ENCODE data around the gene PYROXD2. TPM values are rescaled to one million over a fixed set of nuclear protein-coding genes. Genes with fewer than 3 reads are reported as not detected.

Gene PYROXD2
- 0.48 TPM for polyA plus RNA-seq (2013, experiment 1 of 2)
- polyA plus RNA-seq (2013, experiment 2 of 2): 1.2 TPM

DNA sequence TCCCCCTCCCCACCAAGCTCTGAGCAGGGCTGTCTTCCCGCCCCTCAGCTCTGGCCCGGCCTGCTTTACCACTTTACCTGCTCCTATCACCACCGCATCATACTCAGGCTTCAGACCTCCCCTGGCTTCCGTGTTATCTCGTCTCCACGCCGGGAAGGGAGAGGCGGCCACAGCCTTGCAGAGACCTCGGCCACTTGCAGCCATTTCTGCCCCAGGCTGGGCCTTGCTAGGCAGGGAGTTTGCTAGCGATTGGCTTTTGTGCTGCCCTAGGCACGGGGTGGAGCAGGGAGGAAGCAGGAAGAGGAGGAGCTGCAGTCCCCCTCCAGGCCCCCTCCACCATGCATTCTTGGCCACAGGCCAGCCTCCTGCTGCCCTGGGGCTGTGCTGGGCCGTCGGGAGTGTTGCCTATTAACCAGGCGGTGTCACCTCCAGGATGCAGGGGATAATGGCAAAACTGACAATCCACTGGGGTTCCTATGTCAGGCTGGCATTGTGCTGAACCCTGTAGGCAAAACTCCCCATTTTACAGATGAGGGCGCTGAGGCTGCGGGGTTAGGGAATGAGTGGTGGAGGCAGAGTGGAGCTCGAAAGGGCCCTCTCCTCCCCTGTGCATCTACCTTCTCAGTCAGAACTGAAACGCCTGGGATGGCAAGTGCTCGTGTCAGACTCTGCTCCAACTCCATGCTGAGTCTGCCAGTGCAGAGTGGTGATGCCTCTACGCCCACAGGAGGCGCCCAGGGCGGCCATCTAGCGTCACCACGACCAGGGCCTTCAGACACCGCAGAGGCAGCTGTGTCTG, at the start of gene PYROXD2:
Gene PYROXD2, minus strand, starts transcription at position 251 of the 799 bp plus-strand sequence. Its CDS starts 47 bp downstream, at position 204.
- H3K4ac ChIP-seq (ENCODE audit: low read depth, low read length): peak within 1 kb of the TSS; percentile 74
- peak; percentile 97 for DNase-seq
- H3K36me3 ChIP-seq (ENCODE audit: control insufficient read depth, insufficient read depth, low read length): no peaks in the 10 kb centered on the region
- no peak within 1 kb of the TSS for H4K5ac ChIP-seq (ENCODE audit: low read length)
- H3K79me2 ChIP-seq (ENCODE audit: control insufficient read depth, insufficient read depth, low read length): no peaks in the 10 kb centered on the region
- H3K23ac ChIP-seq (ENCODE audit: low read length): no peak within 1 kb of the TSS
- H3K79me1 ChIP-seq (ENCODE audit: low read length): no peaks in the 10 kb centered on the region
- H3K4me2 ChIP-seq (ENCODE audit: low read length): peak within 1 kb of the TSS; percentile 44
- H2BK120ac ChIP-seq (ENCODE audit: low read depth, low read length): no peak within 1 kb of the TSS
- no peak within 1 kb of the TSS for H2BK15ac ChIP-seq (replicated peaks; ENCODE audit: low read depth)
- H2AK5ac ChIP-seq (ENCODE audit: low read length): peak within 1 kb of the TSS; percentile 12
- H4K8ac ChIP-seq (ENCODE audit: low read depth, low read length): no peak within 1 kb of the TSS
- peak within 1 kb of the TSS; percentile 88 for H3K56ac ChIP-seq (ENCODE audit: low read length)
- H3K4me1 ChIP-seq (ENCODE audit: control insufficient read depth, low read depth, low read length): peaks cover 6% of the 10 kb centered on the region
- H3K27me3 ChIP-seq (ENCODE audit: insufficient read depth, low read length, poor library complexity): no peaks in the 10 kb centered on the region
- H3K18ac ChIP-seq (ENCODE audit: low read length): peak within 1 kb of the TSS; percentile 34
- no CpG with 5 or more reads among the region's 25 CpGs for WGBS (ENCODE audit: extremely low coverage, insufficient coverage, low lambda C conversion rate)
- peak within 1 kb of the TSS; percentile 78 for H3K9ac ChIP-seq (ENCODE audit: low read length)
- H3K27ac ChIP-seq (ENCODE audit: low read depth, low read length): peak within 1 kb of the TSS; percentile 31
- peak within 1 kb of the TSS; percentile 89 for H2BK5ac ChIP-seq (ENCODE audit: low read length)
- peak within 1 kb of the TSS; percentile 54 for H3K4me3 ChIP-seq (ENCODE audit: low read length)

DNA sequence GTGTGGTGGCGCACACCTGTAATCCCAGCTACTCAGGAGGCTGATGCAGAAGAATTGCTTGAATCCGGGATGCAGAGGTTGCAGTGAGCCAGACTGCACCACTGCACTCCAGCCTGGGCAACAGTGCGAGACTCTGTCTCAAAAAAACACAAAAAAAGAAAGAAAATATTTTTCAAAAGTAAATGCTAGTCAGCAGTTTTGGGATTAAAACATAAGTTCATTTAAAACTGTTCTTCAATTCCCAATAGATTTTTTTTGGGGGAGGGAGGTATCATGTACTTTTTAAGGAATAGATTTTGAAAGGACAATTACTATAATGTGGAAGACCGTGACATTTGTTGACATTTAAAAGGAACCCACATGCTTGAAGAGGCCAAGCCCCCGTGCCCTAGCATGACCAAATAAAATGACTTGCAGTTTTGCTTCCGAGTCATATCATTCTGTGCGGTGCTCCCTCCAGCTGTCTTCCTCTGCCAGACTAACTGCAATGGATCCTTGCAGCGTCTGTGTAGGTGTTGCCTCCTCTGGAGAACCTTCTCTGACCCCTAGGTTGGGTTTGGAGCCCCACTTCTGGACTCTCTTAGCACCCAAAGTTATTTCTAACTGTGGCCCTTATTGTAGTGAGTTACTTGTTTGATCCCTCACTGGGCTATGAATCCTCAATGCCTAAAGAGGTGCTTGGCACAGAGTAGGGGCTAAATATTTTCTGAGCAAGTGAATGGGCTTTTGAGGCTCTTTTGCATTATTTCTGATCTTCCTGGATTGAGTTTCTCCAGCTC, 49.2 kb upstream of the PYROXD2 start:
- no peak overlapping the region for H3K23ac ChIP-seq (ENCODE audit: low read length)
- H3K56ac ChIP-seq (ENCODE audit: low read length): no peak overlapping the region
- H3K4me3 ChIP-seq (ENCODE audit: low read length): no peak overlapping the region
- H3K18ac ChIP-seq (ENCODE audit: low read length): no peak overlapping the region
- H2AK5ac ChIP-seq (ENCODE audit: low read length): no peak overlapping the region
- no peak overlapping the region for H2BK15ac ChIP-seq (replicated peaks; ENCODE audit: low read depth)
- H4K5ac ChIP-seq (ENCODE audit: low read length): no peak overlapping the region
- peak overlapping the region; percentile 32 for H2BK120ac ChIP-seq (ENCODE audit: low read depth, low read length)
- H3K79me1 ChIP-seq (ENCODE audit: low read length): no peaks in the 10 kb centered on the region
- no peak overlapping the region for H2BK5ac ChIP-seq (ENCODE audit: low read length)
- DNase-seq: no peak
- no peak overlapping the region for H3K4me2 ChIP-seq (ENCODE audit: low read length)
- no peaks in the 10 kb centered on the region for H3K27me3 ChIP-seq (ENCODE audit: insufficient read depth, low read length, poor library complexity)
- H3K79me2 ChIP-seq (ENCODE audit: control insufficient read depth, insufficient read depth, low read length): no peaks in the 10 kb centered on the region
- WGBS (ENCODE audit: extremely low coverage, insufficient coverage, low lambda C conversion rate): no CpG with 5 or more reads among the region's 8 CpGs
- no peak overlapping the region for H3K27ac ChIP-seq (ENCODE audit: low read depth, low read length)
- H3K36me3 ChIP-seq (ENCODE audit: control insufficient read depth, insufficient read depth, low read length): no peaks in the 10 kb centered on the region
- H3K9ac ChIP-seq (ENCODE audit: low read length): no peak overlapping the region
- no peak overlapping the region for H4K8ac ChIP-seq (ENCODE audit: low read depth, low read length)
- H3K4me1 ChIP-seq (ENCODE audit: control insufficient read depth, low read depth, low read length): no peaks in the 10 kb centered on the region
- no peak overlapping the region for H3K4ac ChIP-seq (ENCODE audit: low read depth, low read length)

DNA sequence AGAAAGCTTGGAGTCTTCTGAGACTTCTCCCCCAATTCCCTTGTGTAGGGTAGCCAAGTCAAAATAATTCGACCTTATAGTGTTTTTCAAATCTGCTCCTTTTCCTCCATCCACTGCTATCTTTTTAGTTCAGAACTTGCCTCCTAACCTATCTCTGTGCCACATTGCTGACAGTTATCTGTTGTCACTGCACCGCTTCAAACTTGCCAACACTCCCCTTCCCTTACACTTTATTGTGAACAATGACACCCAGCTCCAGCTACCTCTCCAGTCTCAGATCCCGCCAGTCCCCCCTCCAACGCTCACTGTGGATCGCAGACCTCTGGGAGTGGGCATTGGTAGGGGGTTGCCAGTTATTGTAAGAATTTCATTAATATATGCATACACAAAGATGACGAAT, 48.0 kb upstream of the PYROXD2 start:
- Histone ChIP-seq H2BK5ac (ENCODE audit: low read length) (no peak overlapping the region), H3K23ac (ENCODE audit: low read length) (no peak overlapping the region), H3K18ac (ENCODE audit: low read length) (no peak overlapping the region), H3K27me3 (ENCODE audit: insufficient read depth, low read length, poor library complexity) (no peaks in the 10 kb centered on the region), H2BK15ac (replicated peaks; ENCODE audit: low read depth) (no peak overlapping the region), H3K4ac (ENCODE audit: low read depth, low read length) (no peak overlapping the region), H2BK120ac (ENCODE audit: low read depth, low read length) (no peak overlapping the region), H2AK5ac (ENCODE audit: low read length) (no peak overlapping the region), H3K4me1 (ENCODE audit: control insufficient read depth, low read depth, low read length) (no peaks in the 10 kb centered on the region), H3K4me3 (ENCODE audit: low read length) (no peak overlapping the region), H4K5ac (ENCODE audit: low read length) (no peak overlapping the region), H3K36me3 (ENCODE audit: control insufficient read depth, insufficient read depth, low read length) (no peaks in the 10 kb centered on the region), H3K79me2 (ENCODE audit: control insufficient read depth, insufficient read depth, low read length) (no peaks in the 10 kb centered on the region), H4K8ac (ENCODE audit: low read depth, low read length) (no peak overlapping the region), H3K4me2 (ENCODE audit: low read length) (no peak overlapping the region), H3K9ac (ENCODE audit: low read length) (no peak overlapping the region), H3K56ac (ENCODE audit: low read length) (no peak overlapping the region), H3K27ac (ENCODE audit: low read depth, low read length) (no peak overlapping the region), H3K79me1 (ENCODE audit: low read length) (no peaks in the 10 kb centered on the region)
- no CpG with 5 or more reads among the region's 6 CpGs for WGBS (ENCODE audit: extremely low coverage, insufficient coverage, low lambda C conversion rate)
- no peak for DNase-seq

DNA sequence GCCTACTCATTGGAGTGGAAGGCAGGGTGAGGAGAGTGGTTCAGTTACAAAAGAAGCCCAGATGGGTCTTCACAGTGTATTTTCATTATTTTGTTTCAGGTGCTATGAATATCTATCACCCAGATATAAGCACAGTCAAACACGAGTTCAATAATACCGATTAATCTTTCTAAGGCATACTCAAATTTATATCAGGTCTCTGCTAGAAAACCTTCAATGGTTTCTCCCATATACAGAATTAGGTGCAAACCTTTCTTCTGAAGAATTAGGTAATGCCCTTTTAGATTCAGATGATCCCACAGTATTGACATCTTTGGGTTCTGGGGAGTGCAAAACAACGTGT, 46.5 kb upstream of the PYROXD2 start:
- no peaks in the 10 kb centered on the region for H3K36me3 ChIP-seq (ENCODE audit: control insufficient read depth, insufficient read depth, low read length)
- H3K23ac ChIP-seq (ENCODE audit: low read length): no peak overlapping the region
- no CpG with 5 or more reads among the region's 3 CpGs for WGBS (ENCODE audit: extremely low coverage, insufficient coverage, low lambda C conversion rate)
- H3K4me1 ChIP-seq (ENCODE audit: control insufficient read depth, low read depth, low read length): no peaks in the 10 kb centered on the region
- H3K79me1 ChIP-seq (ENCODE audit: low read length): no peaks in the 10 kb centered on the region
- H3K4me3 ChIP-seq (ENCODE audit: low read length): no peak overlapping the region
- H4K8ac ChIP-seq (ENCODE audit: low read depth, low read length): no peak overlapping the region
- H2AK5ac ChIP-seq (ENCODE audit: low read length): no peak overlapping the region
- H3K27ac ChIP-seq (ENCODE audit: low read depth, low read length): no peak overlapping the region
- no peak overlapping the region for H3K9ac ChIP-seq (ENCODE audit: low read length)
- H3K4ac ChIP-seq (ENCODE audit: low read depth, low read length): no peak overlapping the region
- no peak overlapping the region for H3K56ac ChIP-seq (ENCODE audit: low read length)
- H3K27me3 ChIP-seq (ENCODE audit: insufficient read depth, low read length, poor library complexity): no peaks in the 10 kb centered on the region
- no peak overlapping the region for H2BK5ac ChIP-seq (ENCODE audit: low read length)
- H3K18ac ChIP-seq (ENCODE audit: low read length): peak overlapping the region; percentile 51
- H2BK120ac ChIP-seq (ENCODE audit: low read depth, low read length): no peak overlapping the region
- no peaks in the 10 kb centered on the region for H3K79me2 ChIP-seq (ENCODE audit: control insufficient read depth, insufficient read depth, low read length)
- DNase-seq: no peak
- H2BK15ac ChIP-seq (replicated peaks; ENCODE audit: low read depth): no peak overlapping the region
- no peak overlapping the region for H4K5ac ChIP-seq (ENCODE audit: low read length)
- no peak overlapping the region for H3K4me2 ChIP-seq (ENCODE audit: low read length)

GRCh38 chr10:98460837-98461499, 46.0 kb upstream of the PYROXD2 start:
- Histone ChIP-seq H2BK120ac (ENCODE audit: low read depth, low read length) (no peak overlapping the region), H3K4me3 (ENCODE audit: low read length) (no peak overlapping the region), H2BK15ac (replicated peaks; ENCODE audit: low read depth) (no peak overlapping the region), H3K4me1 (ENCODE audit: control insufficient read depth, low read depth, low read length) (no peaks in the 10 kb centered on the region), H3K4ac (ENCODE audit: low read depth, low read length) (no peak overlapping the region), H3K27me3 (ENCODE audit: insufficient read depth, low read length, poor library complexity) (no peaks in the 10 kb centered on the region), H2BK5ac (ENCODE audit: low read length) (no peak overlapping the region), H3K79me1 (ENCODE audit: low read length) (no peaks in the 10 kb centered on the region), H4K5ac (ENCODE audit: low read length) (no peak overlapping the region), H4K8ac (ENCODE audit: low read depth, low read length) (no peak overlapping the region), H3K9ac (ENCODE audit: low read length) (no peak overlapping the region), H3K79me2 (ENCODE audit: control insufficient read depth, insufficient read depth, low read length) (no peaks in the 10 kb centered on the region), H3K27ac (ENCODE audit: low read depth, low read length) (no peak overlapping the region), H3K36me3 (ENCODE audit: control insufficient read depth, insufficient read depth, low read length) (no peaks in the 10 kb centered on the region), H2AK5ac (ENCODE audit: low read length) (no peak overlapping the region), H3K18ac (ENCODE audit: low read length) (peak overlapping the region; percentile 51), H3K23ac (ENCODE audit: low read length) (no peak overlapping the region), H3K4me2 (ENCODE audit: low read length) (no peak overlapping the region), H3K56ac (ENCODE audit: low read length) (no peak overlapping the region)
- peak; percentile 84 for DNase-seq
- WGBS (ENCODE audit: extremely low coverage, insufficient coverage, low lambda C conversion rate): no CpG with 5 or more reads among the region's 3 CpGs

All from mesendoderm (in vitro differentiated cells).